H9 (cell line): ENCODE measurements around the gene ICAM2. TPM values are rescaled to one million over a fixed set of nuclear protein-coding genes. Genes with fewer than 3 reads are reported as not detected.
"Not testable (repeated sequence)": the region's sequence is repeated elsewhere in the genome, so short reads cannot be mapped to it uniquely, and the experiment has no call there.

Experiments
- DNase-seq: peaks from one replicate; pipeline ENCODE4 v3.0.0-alpha.2; 2017
- H2AFZ ChIP-seq: one replicate; pipeline ENCODE4 v1.6.1; 2013; ENCODE audit warnings: mild to moderate bottlenecking, low read length, control low read depth, moderate library complexity
- H2AK5ac ChIP-seq: 2 replicates; pipeline ENCODE4 v1.6.1; 2013; ENCODE audit warnings: low read length, control low read depth, mixed read lengths; ENCODE audit not compliant: insufficient read length
- H2BK120ac ChIP-seq: one replicate; pipeline ENCODE4 v1.6.1; 2013; ENCODE audit warnings: low read depth, mild to moderate bottlenecking, low read length, control low read depth, inconsistent platforms; ENCODE audit not compliant: poor library complexity, severe bottlenecking
- H2BK12ac ChIP-seq: 2 replicates; pipeline ENCODE4 v1.6.1; 2013; ENCODE audit warnings: low read length, control low read depth, mixed read lengths, low read depth; ENCODE audit not compliant: insufficient read length
- H2BK15ac ChIP-seq: 2 replicates; pipeline ENCODE4 v1.6.1; 2013; ENCODE audit warnings: low read depth, low read length, control low read depth
- H2BK20ac ChIP-seq: one replicate; pipeline ENCODE4 v1.6.1; 2013; ENCODE audit warnings: low read depth, mild to moderate bottlenecking, low read length, control low read depth, inconsistent platforms; ENCODE audit not compliant: poor library complexity, severe bottlenecking
- H2BK5ac ChIP-seq: 2 replicates; pipeline ENCODE4 v1.6.1; 2013; ENCODE audit warnings: low read length, control low read depth, mixed read lengths; ENCODE audit not compliant: insufficient read length
- H3K14ac ChIP-seq: 2 replicates; pipeline ENCODE4 v1.6.1; 2013; ENCODE audit warnings: low read length, control low read depth; ENCODE audit not compliant: insufficient read depth
- H3K18ac ChIP-seq: 2 replicates; pipeline ENCODE4 v1.6.1; 2013; ENCODE audit warnings: low read depth, mild to moderate bottlenecking, mixed read lengths, low read length, control low read depth; ENCODE audit not compliant: insufficient read length
- H3K23ac ChIP-seq: 2 replicates; pipeline ENCODE4 v1.6.1; 2013; ENCODE audit warnings: low read length, control low read depth, mixed read lengths, low read depth; ENCODE audit not compliant: insufficient read length
- H3K23me2 ChIP-seq: 2 replicates; pipeline ENCODE4 v1.6.1; 2013; ENCODE audit warnings: low read depth, mild to moderate bottlenecking, mixed read lengths, low read length, control low read depth; ENCODE audit not compliant: insufficient read length, poor library complexity, severe bottlenecking
- H3K27ac ChIP-seq: 2 replicates; pipeline ENCODE4 v1.5.1; 2013; ENCODE audit warnings: low read length, control low read depth, mixed read lengths, low read depth; ENCODE audit not compliant: insufficient read length
- H3K27me3 ChIP-seq: 2 replicates; pipeline ENCODE4 v1.6.1; 2013; ENCODE audit warnings: low read length, control low read depth, inconsistent platforms; ENCODE audit not compliant: insufficient read depth
- H3K4ac ChIP-seq: 2 replicates; pipeline ENCODE4 v1.6.1; 2013; ENCODE audit warnings: low read depth, mild to moderate bottlenecking, control low read depth, inconsistent platforms, low read length, moderate library complexity
- H3K4me1 ChIP-seq: 2 replicates; pipeline ENCODE4 v1.6.1; 2013; ENCODE audit warnings: low read length, control low read depth, inconsistent platforms; ENCODE audit not compliant: insufficient read depth
- H3K4me2 ChIP-seq: 2 replicates; pipeline ENCODE4 v1.6.1; 2013; ENCODE audit warnings: low read length, control low read depth, mixed read lengths; ENCODE audit not compliant: insufficient read length, insufficient read depth
- H3K56ac ChIP-seq: 2 replicates; pipeline ENCODE4 v1.6.1; 2013; ENCODE audit warnings: low read depth, mild to moderate bottlenecking, mixed read lengths, low read length, control low read depth; ENCODE audit not compliant: insufficient read length
- H3K79me1 ChIP-seq: 2 replicates; pipeline ENCODE4 v1.6.1; 2013; ENCODE audit warnings: low read depth, mild to moderate bottlenecking, moderate library complexity, low read length, control low read depth, inconsistent platforms; ENCODE audit not compliant: insufficient read depth, poor library complexity, severe bottlenecking
- H3K79me2 ChIP-seq: 2 replicates; pipeline ENCODE4 v1.6.1; 2013; ENCODE audit warnings: low read length, control low read depth, inconsistent platforms; ENCODE audit not compliant: insufficient read depth
- H3K9ac ChIP-seq: 2 replicates; pipeline ENCODE4 v1.6.1; 2013; ENCODE audit warnings: low read length, control low read depth, mixed read lengths; ENCODE audit not compliant: insufficient read length; ENCODE audit errors: extremely low read depth
- H3K9me3 ChIP-seq: one replicate; pipeline ENCODE4 v1.6.1; 2013; ENCODE audit warnings: low read depth, low read length, inconsistent platforms; ENCODE audit not compliant: control insufficient read depth
- H3T11ph ChIP-seq: one replicate; pipeline ENCODE4 v1.6.1; 2013; ENCODE audit warnings: mild to moderate bottlenecking, low read length, control low read depth, inconsistent platforms
- H4K20me1 ChIP-seq: one replicate; pipeline ENCODE4 v1.6.1; 2013; ENCODE audit not compliant: control insufficient read depth, insufficient read length, insufficient read depth
- H4K5ac ChIP-seq: 2 replicates; pipeline ENCODE4 v1.6.1; 2013; ENCODE audit warnings: low read depth, mild to moderate bottlenecking, mixed read lengths, low read length, control low read depth; ENCODE audit not compliant: insufficient read length
- H4K8ac ChIP-seq: replicated peaks from 2 replicates; pipeline ENCODE4 v1.6.1; 2013; ENCODE audit warnings: low read length, control low read depth, mixed read lengths, low read depth; ENCODE audit not compliant: insufficient read length
- H4K91ac ChIP-seq: 2 replicates; pipeline ENCODE4 v1.6.1; 2013; ENCODE audit warnings: low read depth, mild to moderate bottlenecking, moderate library complexity, mixed read lengths, low read length, control low read depth; ENCODE audit not compliant: insufficient read length
- H3K27ac Mint-ChIP-seq, 3 experiments: 2 replicates in 2 of 3; 3 replicates in 1 of 3; pipeline ENCODE4 v1.8.0; 2020 to 2021; ENCODE audit warnings: mixed read lengths in 3 of 3, mild to moderate bottlenecking in 1 of 3, moderate library complexity in 1 of 3
- H3K27me3 Mint-ChIP-seq: 2 replicates; pipeline ENCODE4 v1.8.0; 2021; ENCODE audit warnings: low read depth, mild to moderate bottlenecking, moderate library complexity, mixed read lengths
- H3K36me3 Mint-ChIP-seq, 3 experiments: 2 replicates in 2 of 3; 3 replicates in 1 of 3; pipeline ENCODE4 v1.8.0; 2020 to 2021; ENCODE audit warnings: low read depth in 3 of 3, mixed read lengths in 3 of 3; ENCODE audit not compliant: insufficient read depth in 1 of 3
- H3K4me1 Mint-ChIP-seq, 2 experiments: 2 replicates each; pipeline ENCODE4 v1.8.0; 2020; ENCODE audit warnings: mixed read lengths in 2 of 2
- H3K4me3 Mint-ChIP-seq, 2 experiments: 2 replicates in 1 of 2; 3 replicates in 1 of 2; pipeline ENCODE4 v1.8.0; 2020 to 2021; ENCODE audit warnings: mild to moderate bottlenecking in 2 of 2, mixed read lengths in 2 of 2, moderate library complexity in 1 of 2
- H3K9me3 Mint-ChIP-seq, 2 experiments: 2 replicates in 1 of 2; 3 replicates in 1 of 2; pipeline ENCODE4 v1.8.0; 2020; ENCODE audit warnings: mild to moderate bottlenecking in 2 of 2, mixed read lengths in 2 of 2, moderate library complexity in 1 of 2
- CTCF ChIP-seq: fragments of 200-600 bp; sonication (generic); conservative IDR thresholded peaks from 3 replicates; pipeline ENCODE4 v1.8.0; 2021; ENCODE audit warnings: antibody characterized with exemption, mild to moderate bottlenecking
- WGBS: extraction: QIAGEN DNeasy Blood & Tissue Kit; methylation state at CpG from one replicate; pipeline ENCODE4 v1.1.7; 2013; ENCODE audit warnings: missing lambda C conversion rate, low lambda C conversion rate, mixed read lengths; ENCODE audit not compliant: insufficient read length; ENCODE audit errors: extremely low coverage; 5-methylcytosine and 5-hydroxymethylcytosine counted together
- total RNA-seq: library from RNA; stranded (reverse); gene quantifications from 2 replicates; pipeline ENCODE4 v1.2.1, GENCODE V29; 2021

Gene ICAM2
- total RNA-seq, 1 experiment from 2014 or later, result 0.28 TPM

- H3K36me3 Mint-ChIP-seq, result no peaks in the 10 kb centered on the region
- Histone ChIP-seq H3K27me3 (no peaks in the 10 kb centered on the region; the same call in 1 of the 2 replicates), H2AFZ (no peak overlapping the region), H3K4me2 (no peak overlapping the region), H3K27ac (no peak overlapping the region), H3K56ac (no peak overlapping the region), H3K9me3 (no peaks in the 10 kb centered on the region), H3K9ac (no peak overlapping the region), H3K79me1 (no peaks in the 10 kb centered on the region), H3K14ac (no peak overlapping the region), H4K91ac (no peak overlapping the region), H2BK12ac (no peak overlapping the region), H3K23me2 (peaks cover 3% of the 10 kb centered on the region), H2BK15ac (no peak overlapping the region), H2AK5ac (no peak overlapping the region), H3K4me1 (no peaks in the 10 kb centered on the region), H4K5ac (no peak overlapping the region), H3K18ac (no peak overlapping the region), H3K4ac (no peak overlapping the region; the same call in 1 of the 2 replicates), H4K20me1 (no peaks in the 10 kb centered on the region), H3K79me2 (no peaks in the 10 kb centered on the region), H2BK5ac (no peak overlapping the region), H2BK120ac (no peak overlapping the region), H3T11ph (no peak overlapping the region), H2BK20ac (no peak overlapping the region), H3K23ac (no peak overlapping the region), H4K8ac (no peak overlapping the region)
- H3K4me3 Mint-ChIP-seq, result no peak overlapping the region
- no peak for TF ChIP-seq CTCF
- H3K4me1 Mint-ChIP-seq, result peaks cover 5 to 7% of the 10 kb centered on the region in 2 experiments
- no peak for DNase-seq
- peaks cover 0 to 2% of the 10 kb centered on the region in 2 experiments; a peak in 2 of 5 replicates for H3K9me3 Mint-ChIP-seq
- no CpG with 5 or more reads among the region's 5 CpGs for WGBS
- H3K27me3 Mint-ChIP-seq, result peaks cover 21% of the 10 kb centered on the region
- no peak overlapping the region for H3K27ac Mint-ChIP-seq
These were observed 2.2 kb upstream of the ICAM2 start for GRCh38 chr17:64022611-64023063.

GRCh38 chr17:64019551-64019961 lies 877 bp downstream of the ICAM2 start:
- H2BK20ac ChIP-seq, H2BK15ac ChIP-seq, H3K9me3 Mint-ChIP-seq, H4K20me1 ChIP-seq, H2BK120ac ChIP-seq, H3T11ph ChIP-seq, H3K18ac ChIP-seq, H4K91ac ChIP-seq, H3K56ac ChIP-seq, H2AK5ac ChIP-seq, H3K9me3 ChIP-seq, H3K4me1 Mint-ChIP-seq, DNase-seq, H3K79me1 ChIP-seq, H3K23me2 ChIP-seq, H3K9ac ChIP-seq, H3K4me3 Mint-ChIP-seq, H3K4me2 ChIP-seq, H4K5ac ChIP-seq, H4K8ac ChIP-seq, H3K79me2 ChIP-seq, H3K4me1 ChIP-seq, H2BK12ac ChIP-seq, H3K4ac ChIP-seq, H3K14ac ChIP-seq, H3K36me3 Mint-ChIP-seq, H2BK5ac ChIP-seq, H3K27me3 ChIP-seq, H3K27ac ChIP-seq, H2AFZ ChIP-seq, H3K23ac ChIP-seq, H3K27ac Mint-ChIP-seq: not testable (repeated sequence)
- no CpG with 5 or more reads among the region's 9 CpGs for WGBS
- peaks cover 12% of the 10 kb centered on the region for H3K27me3 Mint-ChIP-seq
